Mucosa of stomach (tissue), 1 donor: ENCODE data around the gene NPR1.
"Not testable (repeated sequence)": the region's sequence is repeated elsewhere in the genome, so short reads cannot be mapped to it uniquely, and the experiment has no call there.

Experiments used
- H3K27me3 ChIP-seq: one replicate; pipeline ENCODE4 v1.7.0; 2013; ENCODE audit warnings: mild to moderate bottlenecking, low read length; ENCODE audit not compliant: control insufficient read depth, insufficient read depth
- H3K36me3 ChIP-seq: one replicate; pipeline ENCODE4 v1.7.0; 2013; ENCODE audit warnings: low read length; ENCODE audit not compliant: control insufficient read depth, insufficient read depth
- H3K4me1 ChIP-seq: one replicate; pipeline ENCODE4 v1.7.0; 2013; ENCODE audit warnings: mild to moderate bottlenecking, low read length; ENCODE audit not compliant: control insufficient read depth, insufficient read depth
- H3K4me3 ChIP-seq: one replicate; pipeline ENCODE4 v1.7.0; 2013; ENCODE audit warnings: low read length
- H3K9ac ChIP-seq: one replicate; pipeline ENCODE4 v1.7.0; 2013; ENCODE audit warnings: mild to moderate bottlenecking, low read length, moderate library complexity
- H3K9me3 ChIP-seq: one replicate; pipeline ENCODE4 v1.7.0; 2013; ENCODE audit warnings: mild to moderate bottlenecking, low read length, moderate library complexity; ENCODE audit not compliant: control insufficient read depth
- donor health status: Pancreatic carcinoma.

NPR1 gene

DNA sequence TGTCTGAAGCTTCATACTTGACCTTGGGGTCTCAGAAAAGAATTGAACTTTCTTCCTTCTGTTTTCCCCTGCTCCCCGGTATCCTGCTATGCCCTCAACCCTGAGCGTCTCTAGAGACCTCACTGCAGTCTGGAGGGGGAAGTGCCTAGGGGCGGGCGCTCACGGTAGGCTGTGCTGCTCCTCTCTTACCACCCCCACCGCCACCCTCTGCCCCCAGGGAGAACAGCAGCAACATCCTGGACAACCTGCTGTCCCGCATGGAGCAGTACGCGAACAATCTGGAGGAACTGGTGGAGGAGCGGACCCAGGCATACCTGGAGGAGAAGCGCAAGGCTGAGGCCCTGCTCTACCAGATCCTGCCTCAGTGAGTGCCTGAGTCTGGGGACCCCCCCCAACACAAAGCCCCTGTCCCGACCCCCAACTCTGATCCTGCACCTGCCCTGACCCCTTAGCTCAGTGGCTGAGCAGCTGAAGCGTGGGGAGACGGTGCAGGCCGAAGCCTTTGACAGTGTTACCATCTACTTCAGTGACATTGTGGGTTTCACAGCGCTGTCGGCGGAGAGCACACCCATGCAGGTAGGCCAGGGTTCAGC lies 10.3 kb downstream of the NPR1 start:
- peaks cover 4% of the 10 kb centered on the region for H3K4me1 ChIP-seq
- no peak overlapping the region for H3K9ac ChIP-seq
- H3K27me3 ChIP-seq = no peaks in the 10 kb centered on the region
- H3K36me3 ChIP-seq = no peaks in the 10 kb centered on the region
- no peaks in the 10 kb centered on the region for H3K9me3 ChIP-seq
- H3K4me3 ChIP-seq = no peak overlapping the region

DNA sequence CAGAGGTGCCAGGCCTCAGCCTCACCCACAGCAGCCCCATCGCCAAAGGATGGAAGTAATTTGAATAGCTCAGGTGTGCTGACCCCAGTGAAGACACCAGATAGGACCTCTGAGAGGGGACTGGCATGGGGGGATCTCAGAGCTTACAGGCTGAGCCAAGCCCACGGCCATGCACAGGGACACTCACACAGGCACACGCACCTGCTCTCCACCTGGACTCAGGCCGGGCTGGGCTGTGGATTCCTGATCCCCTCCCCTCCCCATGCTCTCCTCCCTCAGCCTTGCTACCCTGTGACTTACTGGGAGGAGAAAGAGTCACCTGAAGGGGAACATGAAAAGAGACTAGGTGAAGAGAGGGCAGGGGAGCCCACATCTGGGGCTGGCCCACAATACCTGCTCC lies 15.0 kb downstream of the NPR1 start:
- Histone ChIP-seq H3K36me3 (no peaks in the 10 kb centered on the region), H3K4me3 (no peak overlapping the region), H3K9ac (no peak overlapping the region), H3K27me3 (no peaks in the 10 kb centered on the region), H3K9me3 (no peaks in the 10 kb centered on the region), H3K4me1 (peaks cover 17% of the 10 kb centered on the region)

GRCh38 chr1:153696741-153697140 lies 18.3 kb downstream of the NPR1 start:
- Histone ChIP-seq H3K27me3 (no peaks in the 10 kb centered on the region), H3K4me1 (peaks cover 22% of the 10 kb centered on the region), H3K9ac (no peak overlapping the region), H3K4me3 (no peak overlapping the region), H3K36me3 (no peaks in the 10 kb centered on the region), H3K9me3 (no peaks in the 10 kb centered on the region)

DNA sequence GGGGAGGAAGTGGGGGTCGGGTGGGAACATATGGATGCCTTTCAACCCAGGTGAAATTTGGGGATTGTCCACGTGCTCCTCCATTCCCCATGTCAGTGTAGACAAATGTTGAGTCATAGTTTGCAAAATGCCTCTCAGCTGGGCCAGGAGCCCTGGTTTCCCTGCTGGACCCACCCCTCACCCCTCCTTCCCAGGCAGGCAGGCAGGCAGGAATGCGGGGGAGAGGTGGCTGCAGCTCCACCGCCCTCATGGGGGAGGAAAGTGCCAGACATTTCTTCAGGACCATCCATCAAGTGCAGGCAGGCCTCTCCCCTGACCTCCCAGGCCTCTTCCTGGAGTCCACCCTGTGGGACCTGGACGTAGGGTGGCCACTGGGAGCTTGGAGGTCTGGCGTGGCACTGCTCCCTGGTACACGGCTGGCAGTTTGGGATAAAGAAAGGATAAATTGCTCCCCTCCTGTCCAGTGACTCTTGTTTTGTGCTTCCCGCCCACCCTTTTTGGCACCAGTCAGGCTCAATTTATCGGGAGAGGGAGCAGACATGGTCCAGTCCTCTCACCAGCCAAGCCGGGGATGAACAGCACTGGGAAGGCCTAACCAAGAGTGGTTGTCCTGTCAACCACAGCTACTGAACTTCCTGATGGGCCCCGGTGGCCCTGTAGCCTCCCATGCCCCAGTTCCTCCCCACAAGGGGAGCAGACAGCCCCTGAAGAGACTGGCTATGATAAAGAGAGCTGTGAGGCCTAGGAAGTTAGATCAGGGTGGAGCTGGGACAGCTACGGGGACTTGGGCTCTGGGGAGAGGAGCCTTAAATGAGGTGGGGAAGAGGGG lies 18.9 kb downstream of the NPR1 start:
- no peak overlapping the region for H3K4me3 ChIP-seq
- H3K4me1 ChIP-seq = peaks cover 22% of the 10 kb centered on the region
- peak overlapping the region; percentile 27 for H3K9ac ChIP-seq
- H3K27me3 ChIP-seq = no peaks in the 10 kb centered on the region
- no peaks in the 10 kb centered on the region for H3K36me3 ChIP-seq
- no peaks in the 10 kb centered on the region for H3K9me3 ChIP-seq

GRCh38 chr1:153698020-153698922 lies 19.8 kb downstream of the NPR1 start:
- H3K36me3 ChIP-seq = no peaks in the 10 kb centered on the region
- no peaks in the 10 kb centered on the region for H3K9me3 ChIP-seq
- peaks cover 22% of the 10 kb centered on the region for H3K4me1 ChIP-seq
- H3K4me3 ChIP-seq = no peak overlapping the region
- H3K9ac ChIP-seq = peak overlapping the region; percentile 27
- no peaks in the 10 kb centered on the region for H3K27me3 ChIP-seq

DNA sequence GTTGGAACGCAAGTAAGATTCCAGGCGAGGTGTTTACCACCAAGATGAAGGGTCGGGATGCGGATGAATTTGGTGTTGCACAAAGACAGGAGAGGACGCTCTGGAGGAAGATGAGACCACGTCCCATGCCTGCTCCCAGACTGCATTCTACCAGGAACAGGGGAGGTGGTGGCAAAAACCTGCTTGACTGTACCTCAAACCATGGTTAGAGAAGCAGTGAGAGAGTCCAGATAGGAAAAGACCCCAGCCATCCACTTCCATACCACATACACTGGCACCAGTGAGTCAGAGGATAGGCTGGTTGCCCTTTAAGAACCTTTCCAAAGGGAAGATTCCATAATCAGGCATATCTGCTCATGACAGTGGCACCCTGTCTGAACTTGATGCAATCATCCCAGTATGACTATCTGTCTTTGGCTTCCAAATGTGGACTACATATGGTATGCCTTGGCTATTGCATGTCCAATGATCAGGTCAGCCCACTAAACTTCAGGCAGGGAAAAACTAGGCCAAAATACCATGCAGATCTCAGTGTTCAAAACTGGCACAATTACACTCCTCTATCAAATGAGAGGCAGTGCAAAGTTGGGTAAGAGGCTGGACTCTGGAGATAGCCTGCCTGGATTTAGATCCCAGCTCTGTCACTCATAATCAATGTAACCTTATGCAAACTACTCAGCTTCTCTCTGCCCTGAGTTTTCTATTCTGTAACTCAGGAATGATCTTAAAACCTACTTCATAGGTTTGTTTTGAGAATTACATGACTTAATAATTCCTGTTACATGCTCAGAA lies 20.6 kb downstream of the NPR1 start:
- Histone ChIP-seq H3K4me1 (peaks cover 22% of the 10 kb centered on the region), H3K36me3 (no peaks in the 10 kb centered on the region), H3K9ac (no peak overlapping the region), H3K9me3 (no peaks in the 10 kb centered on the region), H3K4me3 (no peak overlapping the region), H3K27me3 (no peaks in the 10 kb centered on the region)

GRCh38 chr1:153699768-153700167 lies 21.3 kb downstream of the NPR1 start:
- Histone ChIP-seq H3K4me3 (no peak overlapping the region), H3K9ac (no peak overlapping the region), H3K36me3 (no peaks in the 10 kb centered on the region), H3K9me3 (no peaks in the 10 kb centered on the region), H3K27me3 (no peaks in the 10 kb centered on the region), H3K4me1 (peaks cover 22% of the 10 kb centered on the region)

GRCh38 chr1:153705484-153705883 lies 27.0 kb downstream of the NPR1 start:
- no peaks in the 10 kb centered on the region for H3K9me3 ChIP-seq
- H3K27me3 ChIP-seq = no peaks in the 10 kb centered on the region
- no peaks in the 10 kb centered on the region for H3K36me3 ChIP-seq

GRCh38 chr1:153711026-153711425 lies 32.5 kb downstream of the NPR1 start:
- Histone ChIP-seq H3K36me3 (no peaks in the 10 kb centered on the region), H3K4me3 (no peak overlapping the region), H3K9me3 (no peaks in the 10 kb centered on the region), H3K27me3 (no peaks in the 10 kb centered on the region), H3K9ac (no peak overlapping the region), H3K4me1 (no peaks in the 10 kb centered on the region)

More at GRCh38 chr1:153705484-153705883, 27.0 kb downstream of the NPR1 start:
- Histone ChIP-seq H3K4me1 (no peaks in the 10 kb centered on the region), H3K4me3 (no peak overlapping the region), H3K9ac (no peak overlapping the region)

DNA sequence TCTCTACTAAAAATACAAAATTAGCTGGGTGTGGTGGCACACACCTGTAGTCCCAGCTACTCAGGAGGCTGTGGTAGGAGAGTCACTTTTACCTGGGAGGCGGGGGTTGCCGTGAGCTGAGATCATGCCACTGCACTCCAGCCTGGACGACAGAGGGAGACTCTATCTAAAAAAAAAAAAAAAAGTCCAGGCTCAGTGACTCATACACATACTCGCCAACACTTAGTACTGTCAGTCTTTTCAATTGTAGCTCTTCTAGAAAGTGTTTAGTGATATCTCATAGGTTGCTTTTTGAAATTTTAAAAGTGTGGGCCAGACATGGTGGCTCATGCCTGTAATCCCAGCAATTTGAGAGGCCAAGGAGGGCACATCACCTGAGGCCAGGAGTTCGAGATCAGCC lies 37.7 kb downstream of the NPR1 start:
- not testable (repeated sequence) for H3K9me3 ChIP-seq, H3K36me3 ChIP-seq, H3K4me3 ChIP-seq, H3K4me1 ChIP-seq, H3K27me3 ChIP-seq, H3K9ac ChIP-seq

DNA sequence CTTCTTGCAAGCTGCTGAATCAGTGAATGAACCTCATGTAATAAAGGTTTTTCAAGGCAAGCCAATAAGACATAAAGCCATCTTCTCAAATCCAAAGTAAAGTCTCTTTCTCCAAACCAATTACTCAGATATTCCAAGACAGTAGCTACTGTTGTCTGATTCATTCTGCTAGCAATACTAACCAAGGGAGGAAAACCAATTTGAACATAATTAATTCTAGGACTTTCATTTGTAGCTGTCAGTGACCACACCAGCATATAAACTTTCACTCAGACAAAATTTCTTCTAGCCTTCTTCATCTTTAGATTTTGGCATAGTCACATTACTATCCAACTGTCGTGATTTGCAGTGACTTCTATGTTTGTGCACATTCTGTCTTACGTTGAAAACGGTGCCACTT lies 38.8 kb downstream of the NPR1 start:
- no peaks in the 10 kb centered on the region for H3K4me1 ChIP-seq
- no peaks in the 10 kb centered on the region for H3K27me3 ChIP-seq
- H3K4me3 ChIP-seq = no peak overlapping the region

More for the DNA sequence above, 38.8 kb downstream of the NPR1 start:
- Histone ChIP-seq H3K36me3 (no peaks in the 10 kb centered on the region), H3K9me3 (no peaks in the 10 kb centered on the region), H3K9ac (no peak overlapping the region)
